HG02938 (cell line): Measurements from ENCODE around the gene BIN2.
A peak's percentile ranks its signal among the peaks of the same experiment; 100 is the strongest.

Source experiments
- ATAC-seq: cut with Tn5 transposase; IDR thresholded peaks from one replicate; pipeline ENCODE4 v1.9.1; 2021; ENCODE audit warnings: mild to moderate bottlenecking, moderate library complexity; ENCODE audit not compliant: unreplicated experiment

The BIN2 gene

DNA sequence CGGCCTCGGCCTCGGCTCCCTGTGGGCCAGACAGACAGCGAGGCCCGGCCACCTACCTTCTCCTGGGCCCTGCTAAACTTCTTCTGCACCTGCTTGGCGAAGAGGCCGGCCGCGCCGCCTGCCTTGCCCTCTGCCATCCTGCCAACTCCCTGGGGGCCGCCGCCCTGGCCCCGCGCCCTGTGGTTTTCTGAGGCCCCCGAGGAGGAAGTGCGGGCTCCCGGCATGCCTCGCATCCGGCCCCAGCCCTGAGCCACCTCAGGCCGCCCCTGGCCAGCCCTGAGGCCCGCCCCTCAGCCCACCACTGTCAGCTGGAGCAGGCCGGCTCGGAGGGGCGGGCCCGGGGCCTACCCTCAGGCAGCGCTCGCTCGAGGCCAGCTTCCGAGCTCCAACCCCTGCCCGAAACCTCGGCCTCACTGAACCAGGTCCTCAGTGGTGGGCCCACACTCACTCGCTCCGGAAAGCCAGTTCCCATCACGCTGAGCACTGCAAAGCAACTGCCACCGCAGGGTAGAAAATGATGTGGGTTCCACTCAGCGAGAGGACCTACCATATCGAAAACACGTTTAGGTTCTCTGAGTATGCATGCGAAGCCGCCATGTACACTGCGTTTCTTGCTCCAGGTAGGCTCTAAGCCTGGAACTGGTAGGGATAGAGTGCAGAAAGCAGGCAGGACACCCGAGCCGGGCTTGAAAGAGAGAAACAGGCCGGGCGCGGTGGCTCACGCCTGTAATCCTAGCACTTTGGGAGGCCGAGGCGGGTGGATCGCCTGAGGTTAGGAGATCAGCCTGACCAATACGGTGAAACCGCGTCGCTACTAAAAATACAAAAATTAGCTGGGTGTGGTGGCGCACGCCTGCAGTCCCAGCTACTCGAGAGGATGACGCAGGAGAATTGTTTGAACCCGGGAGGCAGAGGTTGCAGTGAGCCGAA lies at the start of gene BIN2:
Gene BIN2, minus strand, starts transcription at position 209 of the 930 bp plus-strand sequence. Its CDS starts 72 bp downstream, at position 137.
- ATAC-seq, result no peak

DNA sequence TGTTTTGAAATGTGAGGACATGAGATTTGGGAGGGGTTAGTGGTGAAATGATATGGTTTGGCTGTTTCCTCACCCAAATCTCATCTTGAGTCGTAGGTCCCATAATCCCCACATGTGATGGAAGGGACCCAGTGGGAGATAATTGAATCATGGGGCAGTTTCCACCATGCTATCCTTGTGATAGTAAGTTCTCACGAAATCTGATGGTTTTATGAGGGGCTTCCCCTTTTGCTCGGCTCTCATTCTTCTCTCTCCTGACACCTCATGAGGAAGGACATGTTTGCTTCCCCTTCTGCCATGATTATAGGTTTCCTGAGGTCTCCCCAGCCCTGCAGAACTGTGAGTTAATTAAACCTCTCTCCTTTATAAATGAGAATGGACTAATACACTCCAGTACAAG lies 49.2 kb upstream of the BIN2 start:
- ATAC-seq, result no peak

DNA sequence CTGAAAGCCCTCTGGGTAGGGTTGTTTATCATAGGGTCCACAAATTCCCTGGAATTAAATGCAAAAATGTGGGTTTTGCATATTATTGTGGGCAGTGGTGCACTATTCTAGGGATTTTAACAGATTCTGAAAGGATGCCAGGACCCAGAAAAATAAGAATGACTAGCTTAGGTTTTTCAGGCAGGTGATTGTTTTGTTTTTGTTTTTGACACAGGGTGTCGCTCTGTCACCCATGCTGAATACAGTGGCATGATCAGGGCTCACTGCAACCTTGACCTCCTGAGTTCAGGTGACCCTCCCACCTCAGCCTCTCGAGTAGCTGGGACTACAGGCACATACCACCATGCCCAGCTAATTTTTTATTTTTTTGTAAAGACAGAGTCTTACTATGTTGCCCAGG lies 48.0 kb upstream of the BIN2 start:
- no peak for ATAC-seq

DNA sequence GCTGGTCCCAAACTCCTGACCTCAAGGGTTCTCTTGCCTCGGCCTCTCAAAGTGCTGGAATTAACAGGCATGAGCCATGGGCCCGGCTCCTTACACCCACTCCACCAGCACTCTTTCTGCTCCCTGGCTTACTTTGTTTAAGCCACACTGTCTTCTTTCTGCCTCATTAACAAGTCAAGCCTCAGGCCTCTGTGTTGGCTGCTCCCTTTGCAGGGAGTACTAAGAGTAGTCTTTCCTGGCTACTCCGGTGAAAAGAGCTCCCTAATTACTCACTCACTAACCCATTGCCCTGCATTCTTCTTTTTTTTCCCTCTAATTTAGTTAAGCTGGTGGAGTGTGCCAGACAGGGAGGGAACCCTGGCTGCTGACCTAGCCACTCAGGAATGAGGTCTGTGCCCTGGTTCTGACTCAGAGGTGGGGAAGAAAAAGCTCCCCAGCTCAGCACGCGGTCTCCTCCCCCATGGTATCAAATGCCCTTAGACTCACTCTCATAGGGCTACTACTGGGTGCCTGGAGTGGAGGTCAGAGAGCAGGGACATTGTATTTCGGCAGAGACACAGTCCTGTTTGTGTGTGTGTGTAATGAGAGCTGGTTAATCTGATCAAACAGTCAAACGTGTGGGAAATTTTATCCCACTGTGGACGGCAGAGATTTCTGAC lies 47.5 kb upstream of the BIN2 start:
- no peak for ATAC-seq

DNA sequence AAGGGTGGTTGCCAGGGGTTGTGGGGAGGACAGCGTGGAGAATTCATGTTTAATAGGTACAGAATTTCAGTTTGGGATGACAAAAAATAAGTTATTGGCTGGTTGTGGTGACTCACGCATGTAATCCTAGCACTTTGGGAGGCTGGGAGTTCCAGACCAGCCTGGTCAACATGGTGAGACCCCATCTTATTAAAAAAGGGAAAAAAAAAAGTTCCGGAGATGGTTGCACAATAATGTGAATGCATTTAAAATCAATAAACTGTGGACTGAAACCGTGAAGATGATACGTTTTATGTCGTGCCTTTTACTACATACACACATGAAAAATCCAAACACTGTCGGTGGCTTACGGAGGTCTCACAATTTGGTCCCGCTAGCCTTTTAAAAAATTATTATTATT lies 46.7 kb upstream of the BIN2 start:
- ATAC-seq, result no peak

DNA sequence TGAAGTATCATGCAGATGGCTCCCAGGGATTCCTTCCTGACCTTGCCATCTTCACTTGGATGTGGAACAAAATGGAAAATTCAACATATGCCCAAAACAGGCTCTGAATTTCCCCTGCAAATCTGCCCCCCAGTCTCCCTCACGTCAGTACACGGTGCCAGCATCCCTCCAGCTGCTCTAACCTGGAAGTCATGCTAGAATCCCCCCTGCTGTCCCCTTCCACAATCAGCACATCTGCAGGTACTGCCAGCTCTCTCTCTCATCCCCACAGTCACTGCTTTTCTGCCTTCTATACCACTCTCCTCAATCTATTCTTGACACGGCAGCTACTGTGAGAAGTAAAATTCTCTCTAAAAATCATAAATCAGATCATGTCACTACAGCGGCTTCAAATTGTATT lies 45.6 kb upstream of the BIN2 start:
- no peak for ATAC-seq

DNA sequence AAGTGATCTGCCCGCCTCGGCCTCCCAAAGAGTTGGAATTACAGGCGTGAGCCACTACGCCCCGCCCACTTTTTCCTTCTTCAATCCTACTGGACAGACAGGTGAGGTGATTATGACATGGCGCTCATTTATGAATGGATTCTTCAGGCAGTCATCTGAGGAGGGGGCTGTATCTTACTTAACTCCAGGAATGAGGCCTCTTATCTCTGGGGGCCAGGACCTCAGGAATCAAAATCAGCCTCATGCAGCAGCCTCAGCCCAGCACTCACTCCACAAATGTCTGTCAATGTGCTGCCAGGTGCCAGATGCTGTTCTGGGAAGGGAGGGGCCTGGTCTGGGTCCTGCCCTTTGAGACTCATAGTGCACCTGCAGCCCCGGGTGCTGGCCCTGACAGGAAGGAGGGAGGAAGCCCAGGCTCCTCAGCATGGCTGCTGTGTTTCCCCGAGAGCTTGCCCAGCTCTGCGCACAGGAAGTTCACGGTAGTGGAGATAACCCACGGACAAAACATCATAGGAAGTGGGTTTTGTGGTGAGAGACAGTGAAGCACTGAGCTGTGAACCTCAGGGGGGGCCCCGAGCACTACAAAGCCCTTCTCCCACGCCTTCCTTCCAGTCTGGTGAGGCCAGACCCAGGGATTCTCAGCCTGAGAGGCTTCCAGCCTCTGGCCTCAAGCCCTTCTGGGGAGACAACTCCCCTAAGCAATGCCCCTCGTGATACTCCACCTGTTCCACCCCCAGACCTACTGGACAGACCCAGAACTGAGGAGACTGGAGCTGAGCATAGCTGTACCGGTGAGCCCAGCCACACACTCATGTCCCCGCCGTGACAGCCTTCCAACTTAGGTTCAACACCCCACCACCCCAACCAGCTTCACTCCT lies 44.9 kb upstream of the BIN2 start:
- peak; percentile 97 for ATAC-seq

DNA sequence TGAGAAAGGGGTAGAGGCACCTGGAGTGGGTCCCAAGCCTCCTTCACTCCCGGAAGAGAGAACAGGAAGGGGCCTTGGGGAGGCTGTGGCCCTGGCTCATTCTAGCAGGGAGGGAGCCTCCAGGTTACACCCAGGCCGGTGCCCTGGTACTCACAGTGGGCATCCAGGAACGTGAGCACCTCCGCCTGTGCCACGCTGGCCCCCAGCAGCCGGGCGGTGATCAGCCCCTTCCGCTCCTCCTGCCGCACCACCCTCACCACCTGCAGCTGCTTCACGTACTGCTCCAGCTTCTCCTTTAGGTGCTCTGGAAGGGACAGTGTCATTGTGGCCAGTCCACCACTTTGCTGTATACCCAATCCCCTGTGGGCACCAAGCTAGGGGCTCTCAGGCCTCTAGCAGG lies 41.3 kb upstream of the BIN2 start:
- ATAC-seq, result no peak

DNA sequence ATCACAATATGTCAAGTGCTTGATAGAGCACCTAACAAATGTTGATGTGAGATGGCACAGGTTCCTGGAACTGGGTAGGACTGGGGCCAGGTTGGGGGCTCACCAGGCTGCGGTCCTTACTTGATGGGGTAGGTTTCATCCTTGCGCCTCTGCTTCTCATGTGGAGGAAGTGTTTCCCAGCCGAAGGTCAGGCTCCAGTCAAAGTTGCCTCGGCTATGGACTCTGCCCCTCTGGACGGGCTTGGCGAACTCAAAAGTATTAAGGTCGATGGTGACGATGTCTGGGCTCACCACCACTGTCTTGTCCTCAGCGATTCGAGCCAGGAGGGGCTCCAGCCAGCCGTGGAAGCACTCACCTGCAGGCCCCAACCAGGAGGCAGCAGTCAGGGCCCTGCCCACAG lies 40.0 kb upstream of the BIN2 start:
- no peak for ATAC-seq

DNA sequence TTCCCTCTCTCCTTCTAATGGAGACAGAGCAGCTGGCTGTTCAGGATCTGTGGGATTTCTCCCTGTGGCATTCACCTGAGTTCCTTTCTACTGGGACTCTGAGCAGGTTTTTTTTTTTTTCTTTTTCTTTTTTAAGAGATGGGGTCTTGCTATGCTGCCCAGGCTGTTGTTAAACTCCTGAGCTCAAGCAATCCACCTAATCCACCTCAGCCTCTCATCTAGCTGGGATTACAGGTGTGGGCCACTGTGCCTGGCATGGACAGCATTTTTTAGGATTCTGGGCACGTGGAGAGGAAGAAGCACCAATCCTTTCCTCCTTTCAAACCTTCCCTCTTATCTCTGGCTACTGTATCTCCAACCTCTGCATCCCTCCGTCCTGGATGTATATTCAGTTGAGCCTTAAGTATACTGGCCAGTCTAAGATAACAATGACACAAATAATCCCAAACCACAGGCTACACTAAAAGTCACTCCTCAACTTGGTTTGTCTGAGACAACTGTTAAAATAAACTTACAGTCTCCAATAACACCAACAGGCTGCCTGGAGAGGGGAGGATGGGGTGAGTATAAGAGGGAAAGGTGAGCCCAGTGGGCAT lies 38.9 kb upstream of the BIN2 start:
- ATAC-seq, result no peak

DNA sequence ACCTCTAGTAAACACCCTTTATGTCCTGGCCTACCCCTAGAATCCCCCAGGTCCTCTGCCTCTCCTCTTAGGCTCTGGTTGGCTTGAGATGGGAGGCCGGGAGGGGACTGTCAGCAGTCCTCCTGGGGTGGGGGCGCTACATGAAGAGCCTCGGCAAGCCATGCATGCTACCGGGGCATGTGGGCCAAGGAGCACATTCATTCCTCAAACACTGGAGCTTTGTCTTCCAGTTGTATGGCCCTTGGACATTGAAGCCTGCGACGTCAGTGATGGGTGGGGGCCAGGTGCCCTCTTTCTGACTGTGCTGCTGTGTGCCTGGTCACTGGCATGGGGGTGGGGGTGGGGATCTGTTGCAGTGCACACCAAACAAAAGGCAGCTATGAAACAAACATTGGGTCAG lies 38.3 kb upstream of the BIN2 start:
- no peak for ATAC-seq

DNA sequence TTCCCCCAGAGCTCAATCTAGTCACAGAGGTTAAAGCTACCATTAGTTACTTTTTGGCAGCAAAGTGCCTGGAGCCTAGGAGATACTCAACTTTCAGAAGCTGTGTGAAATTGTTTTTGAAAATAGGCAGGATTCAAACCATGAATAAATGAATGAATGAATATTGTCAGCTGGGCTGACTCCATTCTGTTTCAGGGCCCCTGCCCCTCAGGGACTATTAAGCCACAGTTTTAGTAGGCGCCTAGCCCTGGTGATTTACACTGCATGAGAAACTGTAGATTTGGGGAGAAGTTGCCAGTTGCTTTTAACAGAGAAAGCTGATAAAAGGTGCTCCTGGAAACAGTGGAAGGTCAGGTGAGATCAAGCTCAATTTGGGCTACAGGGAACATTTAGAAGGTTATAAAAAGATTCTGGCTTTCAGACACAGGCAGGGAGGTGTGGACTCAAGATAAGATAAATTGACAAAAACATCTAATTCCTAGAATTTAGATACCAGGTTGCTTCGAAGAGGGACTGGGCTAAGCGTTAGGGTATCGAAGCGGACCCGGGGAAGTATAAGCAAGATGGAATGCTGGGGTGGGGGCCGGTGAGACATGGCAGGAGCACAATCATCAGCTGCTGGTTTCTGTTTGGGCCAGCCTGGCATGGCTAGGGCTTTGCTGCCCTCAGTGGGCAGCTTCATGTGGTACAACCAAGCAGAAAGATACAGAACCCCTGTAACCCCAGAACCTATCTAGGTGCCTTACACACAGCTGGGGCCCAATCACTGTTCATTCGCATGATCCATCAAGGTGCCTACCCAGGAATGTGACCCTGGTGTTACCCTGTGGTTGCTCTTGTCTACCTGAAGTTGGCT lies 37.4 kb upstream of the BIN2 start:
- ATAC-seq, result no peak

DNA sequence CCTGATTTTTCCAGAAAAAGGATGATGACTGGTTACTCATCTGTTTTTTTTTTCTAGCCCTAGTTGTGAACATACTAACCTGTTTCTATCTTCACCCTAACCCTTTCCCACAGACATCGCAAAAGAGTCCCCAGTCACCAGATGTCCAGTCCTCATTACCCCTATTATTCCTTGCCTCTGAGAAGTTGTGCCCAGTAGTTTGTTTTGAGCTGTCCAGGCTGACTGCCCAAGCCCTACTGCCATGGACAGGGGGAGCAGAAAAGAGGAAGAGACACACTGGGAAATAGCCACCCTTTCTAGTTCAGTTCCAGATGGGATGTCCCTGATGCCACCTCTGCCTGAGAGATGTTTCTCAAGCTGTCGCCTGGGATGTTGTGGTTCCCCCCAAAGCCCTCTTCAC lies 36.3 kb upstream of the BIN2 start:
- no peak for ATAC-seq

DNA sequence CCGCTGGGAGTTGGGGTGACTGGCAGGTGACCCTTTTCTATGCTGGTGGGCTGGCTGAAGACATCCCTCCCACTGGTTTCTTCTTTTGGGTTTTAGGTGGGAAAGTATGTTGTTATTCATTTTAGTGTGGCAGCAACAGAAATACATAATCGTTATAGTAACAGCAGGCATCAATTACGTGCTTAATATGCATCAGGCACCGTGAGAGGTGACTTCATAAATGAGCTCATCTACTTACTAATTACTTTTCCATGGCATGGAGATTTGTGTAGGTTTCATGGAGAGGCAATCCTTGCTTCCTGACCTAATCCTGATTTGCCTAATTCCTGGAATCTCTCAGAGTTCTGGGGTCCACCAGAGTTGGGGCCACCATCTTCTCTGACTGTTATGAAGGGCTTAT lies 35.9 kb upstream of the BIN2 start:
- ATAC-seq, result no peak

DNA sequence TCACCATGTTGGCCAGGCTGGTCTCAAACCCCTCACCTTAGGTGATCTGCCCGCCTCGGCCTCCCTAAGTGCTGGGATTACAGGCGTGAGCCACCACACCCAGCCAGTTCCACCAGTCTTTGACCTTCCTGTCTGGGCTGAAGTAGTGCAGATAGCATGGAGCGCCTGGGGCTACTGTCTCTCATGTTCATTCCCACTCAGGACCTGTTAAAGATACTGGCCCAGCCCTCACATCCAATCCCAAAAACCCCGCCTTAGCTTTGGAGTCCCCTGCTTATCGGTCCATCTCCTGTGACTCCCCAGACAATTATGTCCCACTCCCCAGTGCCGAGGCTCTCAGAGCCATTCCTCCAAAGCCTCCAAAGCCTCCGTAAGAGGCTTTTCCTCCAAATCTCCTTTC lies 34.5 kb upstream of the BIN2 start:
- ATAC-seq, result no peak

DNA sequence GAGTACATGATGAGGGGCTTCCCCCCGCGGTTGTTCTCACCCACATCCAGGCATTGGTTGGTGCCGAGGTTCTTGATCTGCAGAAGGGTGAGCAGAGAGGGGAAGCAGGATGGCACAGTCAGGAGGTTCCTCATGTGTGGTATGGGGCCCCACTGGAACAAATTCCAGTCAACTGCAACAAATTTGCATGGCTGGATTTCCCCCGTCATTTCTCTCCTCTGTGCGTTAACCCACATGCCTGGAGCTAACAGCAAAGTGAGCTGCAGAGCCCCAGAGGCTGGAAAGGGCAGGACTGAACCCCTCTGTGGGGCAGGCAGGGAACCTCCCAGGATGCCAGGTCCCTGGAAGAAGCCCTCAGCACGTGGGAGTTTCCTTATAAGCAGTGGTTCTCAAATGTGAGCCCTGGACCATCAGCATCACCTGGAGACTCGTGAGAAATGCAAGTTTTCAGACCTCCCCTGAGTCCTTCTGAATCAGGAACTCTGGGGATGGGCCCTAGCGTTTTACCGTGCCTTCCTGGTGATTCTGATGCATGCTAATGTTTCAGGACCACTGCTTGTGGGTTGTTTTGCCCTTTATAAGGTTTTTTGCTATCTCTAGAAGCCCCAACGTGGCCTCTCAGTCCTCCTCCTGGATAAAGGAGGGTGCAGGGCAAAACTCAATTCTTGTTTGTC lies 33.5 kb upstream of the BIN2 start:
- no peak for ATAC-seq

DNA sequence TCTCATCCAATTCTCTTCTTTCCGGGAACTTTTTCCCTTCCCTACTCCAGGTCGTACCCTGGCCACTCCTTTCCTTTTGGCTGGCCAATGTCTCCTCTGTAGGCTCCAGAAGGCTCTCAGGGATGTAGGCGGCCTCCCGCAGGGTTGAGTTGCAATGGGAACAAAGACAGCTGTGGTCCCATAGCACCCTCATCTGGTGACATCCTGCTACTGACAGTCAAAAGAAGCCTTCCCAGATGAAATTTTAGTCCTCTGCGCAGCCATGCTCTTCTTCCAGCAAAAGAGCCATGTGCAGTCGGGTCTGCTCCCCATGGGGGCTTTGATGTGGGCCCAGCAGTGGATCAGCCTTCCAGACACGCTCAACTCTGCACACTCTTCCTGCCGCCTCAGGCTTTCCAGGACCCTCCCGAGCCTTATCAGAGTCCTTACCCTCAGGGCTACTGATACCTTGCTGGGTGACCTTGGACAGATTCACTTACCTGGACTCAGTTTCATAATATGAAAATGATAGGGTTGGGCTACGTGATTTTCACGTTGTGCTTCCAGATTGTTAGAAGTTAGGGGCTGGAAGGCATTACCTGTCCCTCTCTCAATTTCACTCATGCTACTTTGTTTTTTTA lies 28.0 kb upstream of the BIN2 start:
- no peak for ATAC-seq

DNA sequence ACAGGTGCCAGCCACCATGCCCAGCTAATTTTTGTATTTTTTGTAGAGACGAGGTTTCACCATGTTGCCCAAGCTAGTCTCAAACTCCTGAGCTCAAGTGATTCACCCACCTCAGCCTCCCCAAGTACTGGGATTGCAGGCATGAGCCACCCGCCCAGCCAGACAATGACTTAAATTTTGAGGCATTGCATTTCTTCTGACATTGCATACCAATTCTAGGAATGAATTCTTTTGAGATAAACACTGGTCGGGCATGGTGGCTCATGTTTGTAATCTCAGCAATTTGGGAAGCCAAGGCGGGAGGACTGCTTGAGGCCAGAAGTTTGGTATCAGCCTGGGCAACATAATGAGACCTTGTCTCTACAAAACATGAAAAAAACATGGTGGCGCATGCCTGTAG lies 25.1 kb upstream of the BIN2 start:
- no peak for ATAC-seq

DNA sequence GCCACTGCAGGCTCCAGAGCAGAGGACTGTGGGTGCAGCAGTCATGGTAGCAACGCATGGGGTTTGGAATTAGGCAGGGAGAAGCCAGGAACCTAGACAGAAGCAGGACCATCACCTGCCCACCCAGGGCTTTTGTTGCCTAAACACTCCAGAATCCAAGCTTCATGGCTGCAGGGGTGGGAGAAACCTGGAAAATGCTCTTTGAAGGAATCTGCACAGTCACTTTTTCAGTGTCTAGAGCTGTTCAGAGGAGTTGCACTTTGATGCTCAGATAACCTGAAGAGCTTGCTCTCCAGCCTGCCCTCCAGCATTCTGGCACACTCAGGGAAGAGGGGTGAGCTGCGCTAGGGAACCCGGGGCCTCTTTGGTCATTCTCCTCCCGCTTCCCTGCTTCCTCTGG lies 24.1 kb upstream of the BIN2 start:
- ATAC-seq, result no peak
